AG09319 (cell line): ENCODE results near the gene IGFN1.

Experiments
- DNase-seq: peaks from one replicate; pipeline ENCODE4 v3.0.0-alpha.2; 2010; ENCODE audit warnings: low read depth; ENCODE audit errors: extremely low read depth
- CTCF ChIP-seq: IDR thresholded peaks from 2 replicates; pipeline ENCODE4 v1.5.1; 2011; ENCODE audit warnings: low read depth, mild to moderate bottlenecking, inconsistent platforms, low read length, moderate library complexity

The IGFN1 gene

GRCh38 chr1:201213926-201214325, 23.3 kb downstream of the IGFN1 start:
- no peak for DNase-seq
- no peak for TF ChIP-seq CTCF

- TF ChIP-seq CTCF, result no peak
- DNase-seq, result no peak
Measured at GRCh38 chr1:201214461-201214860, 23.8 kb downstream of the IGFN1 start.

GRCh38 chr1:201214886-201215285, 24.3 kb downstream of the IGFN1 start:
- DNase-seq, result no peak
- no peak for TF ChIP-seq CTCF

- TF ChIP-seq CTCF, result no peak
- DNase-seq, result no peak
Measured at GRCh38 chr1:201215531-201216357, 25.1 kb downstream of the IGFN1 start.

- no peak for DNase-seq
- no peak for TF ChIP-seq CTCF
Measured at GRCh38 chr1:201216395-201217085, 25.9 kb downstream of the IGFN1 start.

- no peak for TF ChIP-seq CTCF
Measured at GRCh38 chr1:201217146-201217545, 26.5 kb downstream of the IGFN1 start.

GRCh38 chr1:201217851-201218250, 27.2 kb downstream of the IGFN1 start:
- no peak for TF ChIP-seq CTCF
- DNase-seq, result no peak

More at GRCh38 chr1:201217146-201217545, 26.5 kb downstream of the IGFN1 start:
- DNase-seq, result no peak
